ENCODE results near the gene RBM14. TPM values are rescaled to one million over a fixed set of nuclear protein-coding genes. Genes with fewer than 3 reads are reported as not detected.

RBM14 gene
- total and polyA plus RNA-seq, 2 of the 4 experiments (the other 2 are of a cell fraction), result 9.3 to 31.1 TPM

DNA sequence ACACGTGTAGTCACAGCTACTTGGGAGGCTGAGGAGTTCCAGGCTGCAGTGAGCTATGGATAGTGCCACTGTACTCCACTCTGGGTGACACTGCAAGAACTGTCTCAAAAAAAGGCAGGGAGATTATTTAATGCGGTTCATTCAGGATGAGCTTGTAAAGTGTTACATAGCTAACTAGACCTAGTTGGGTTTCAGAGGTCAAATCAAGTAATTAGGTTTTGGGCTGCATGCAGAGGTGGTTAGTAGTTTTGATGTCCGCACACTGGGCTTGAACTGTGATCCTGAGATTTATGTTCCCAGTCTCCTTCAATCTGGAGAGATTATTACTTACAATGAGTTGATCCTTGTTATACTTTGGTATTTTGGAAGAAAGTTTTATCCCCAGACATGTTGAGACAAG, 20.0 kb downstream of the RBM14 start:
- dilution Hi-C loops (cut with HindIII; ENCODE audit: low sequenced_read_pairs, unreplicated experiment), result no loop called here

More for the DNA sequence above, 20.0 kb downstream of the RBM14 start:
- DNase-seq (no peak), ATAC-seq (ENCODE audit: low read depth) (no peak)
- Histone ChIP-seq H3K56ac (ENCODE audit: extremely low read depth, insufficient read depth, low read length) (no peak overlapping the region), H3K79me1 (ENCODE audit: low read depth in 1 of 2, low read length in 2 of 2) (peaks cover 11 to 76% of the 10 kb centered on the region in 2 experiments), H3K27ac (ENCODE audit: insufficient read depth, low read length) (no peak overlapping the region), H3K9me1 (ENCODE audit: insufficient read depth, low read length) (peaks cover 11% of the 10 kb centered on the region; the same call in 1 of the 2 replicates), H4K20me1 (ENCODE audit: insufficient read depth, low read length) (peaks cover 73% of the 10 kb centered on the region), H3K9me3 (ENCODE audit: control insufficient read depth, insufficient read depth, low read length) (no peaks in the 10 kb centered on the region), H3K4ac (ENCODE audit: low read depth, low read length) (no peak overlapping the region), H2AK9ac (replicated peaks; ENCODE audit: low read depth, low read length, poor library complexity) (no peak overlapping the region), H3K4me2 (ENCODE audit: low read depth, low read length) (no peak overlapping the region), H2AFZ (replicated peaks; ENCODE audit: low read length, poor library complexity) (no peak overlapping the region), H3K36me3 (ENCODE audit: control insufficient read depth, insufficient read depth, low read length) (peaks cover 18% of the 10 kb centered on the region), H3K9ac (ENCODE audit: low read depth, low read length) (no peak overlapping the region), H2BK20ac (ENCODE audit: low read depth, low read length) (no peak overlapping the region), H4K8ac (ENCODE audit: low read depth in 2 of 2, low read length in 2 of 2) (no peak overlapping the region), H3K4me1 (ENCODE audit: control insufficient read depth, insufficient read depth, low read length) (peaks cover 15% of the 10 kb centered on the region), H3K23ac (ENCODE audit: low read depth, low read length) (peak overlapping the region; percentile 89; the same call in 1 of the 2 replicates), H3K18ac (ENCODE audit: low read depth, low read length) (no peak overlapping the region), H4K91ac (ENCODE audit: insufficient read depth, low read depth, low read length) (no peak overlapping the region), H3K27me3 (ENCODE audit: control insufficient read depth, insufficient read depth, low read length) (no peaks in the 10 kb centered on the region), H3K4me3 (ENCODE audit: insufficient read depth, low read depth, low read length) (no peak overlapping the region), H2AK5ac (ENCODE audit: low read depth, low read length) (no peak overlapping the region), H2BK120ac (ENCODE audit: low read depth, low read length) (no peak overlapping the region), H2BK15ac (ENCODE audit: low read depth, low read length) (no peak overlapping the region), H4K5ac (ENCODE audit: low read depth, low read length) (no peak overlapping the region), H2BK5ac (ENCODE audit: low read depth, low read length, poor library complexity, severe bottlenecking) (peak overlapping the region; percentile 49), H3K14ac (replicated peaks; ENCODE audit: low read depth, low read length) (no peak overlapping the region)
- POLR2A ChIA-PET (ENCODE audit: unreplicated experiment), result no interaction called here
- no CpG with 5 or more reads among the region's 3 CpGs for WGBS, 2 experiments (ENCODE audit: extremely low coverage in 2 of 2, insufficient read length in 1 of 2)
- CTCF ChIA-PET, result interaction anchor here (0.6 to 1.6 kb wide), 4 partner anchors 14 to 563 kb away, joined by 3 to 5 read pairs (median 3); partner anchors contain the start of genes CCDC87, CCS and RBM14
- TF ChIP-seq, protein P1, sequence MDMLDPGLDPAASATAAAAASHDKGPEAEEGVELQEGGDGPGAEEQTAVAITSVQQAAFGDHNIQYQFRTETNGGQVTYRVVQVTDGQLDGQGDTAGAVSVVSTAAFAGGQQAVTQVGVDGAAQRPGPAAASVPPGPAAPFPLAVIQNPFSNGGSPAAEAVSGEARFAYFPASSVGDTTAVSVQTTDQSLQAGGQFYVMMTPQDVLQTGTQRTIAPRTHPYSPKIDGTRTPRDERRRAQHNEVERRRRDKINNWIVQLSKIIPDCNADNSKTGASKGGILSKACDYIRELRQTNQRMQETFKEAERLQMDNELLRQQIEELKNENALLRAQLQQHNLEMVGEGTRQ (IDR thresholded peaks at IDR 0.05; ENCODE audit: low read depth, low read length), result no peak
- TF ChIP-seq NFE2L2 (IDR thresholded peaks at IDR 0.05; ENCODE audit: low read depth, low read length), result no peak
- TF ChIP-seq, protein P2, sequence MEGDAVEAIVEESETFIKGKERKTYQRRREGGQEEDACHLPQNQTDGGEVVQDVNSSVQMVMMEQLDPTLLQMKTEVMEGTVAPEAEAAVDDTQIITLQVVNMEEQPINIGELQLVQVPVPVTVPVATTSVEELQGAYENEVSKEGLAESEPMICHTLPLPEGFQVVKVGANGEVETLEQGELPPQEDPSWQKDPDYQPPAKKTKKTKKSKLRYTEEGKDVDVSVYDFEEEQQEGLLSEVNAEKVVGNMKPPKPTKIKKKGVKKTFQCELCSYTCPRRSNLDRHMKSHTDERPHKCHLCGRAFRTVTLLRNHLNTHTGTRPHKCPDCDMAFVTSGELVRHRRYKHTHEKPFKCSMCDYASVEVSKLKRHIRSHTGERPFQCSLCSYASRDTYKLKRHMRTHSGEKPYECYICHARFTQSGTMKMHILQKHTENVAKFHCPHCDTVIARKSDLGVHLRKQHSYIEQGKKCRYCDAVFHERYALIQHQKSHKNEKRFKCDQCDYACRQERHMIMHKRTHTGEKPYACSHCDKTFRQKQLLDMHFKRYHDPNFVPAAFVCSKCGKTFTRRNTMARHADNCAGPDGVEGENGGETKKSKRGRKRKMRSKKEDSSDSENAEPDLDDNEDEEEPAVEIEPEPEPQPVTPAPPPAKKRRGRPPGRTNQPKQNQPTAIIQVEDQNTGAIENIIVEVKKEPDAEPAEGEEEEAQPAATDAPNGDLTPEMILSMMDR (conservative IDR thresholded peaks at IDR 0.05; ENCODE audit: low read depth, low read length), result no peak
- TF ChIP-seq POLR2A (IDR thresholded peaks at IDR 0.05; ENCODE audit: low read depth, low read length), result no peak
- TF ChIP-seq FOS (IDR thresholded peaks at IDR 0.05; ENCODE audit: low read depth, low read length), result no peak
- TF ChIP-seq SMC3 (IDR thresholded peaks at IDR 0.05; ENCODE audit: low read depth, low read length), result no peak
- no peak for TF ChIP-seq MAZ (IDR thresholded peaks at IDR 0.05; ENCODE audit: borderline replicate concordance, low read depth, low read length)
- TF ChIP-seq RFX5 (IDR thresholded peaks at IDR 0.05; ENCODE audit: low read depth, low read length), result no peak
- no peak for TF ChIP-seq MAFK (IDR thresholded peaks at IDR 0.05; ENCODE audit: low read depth, low read length)
- no peak for TF ChIP-seq BHLHE40 (IDR thresholded peaks at IDR 0.05; ENCODE audit: low read depth, low read length)
- no peak for TF ChIP-seq RCOR1 (IDR thresholded peaks at IDR 0.05; ENCODE audit: insufficient replicate concordance, low read length)
- TF ChIP-seq CHD1 (IDR thresholded peaks at IDR 0.05; ENCODE audit: low read depth, low read length), result no peak
- TF ChIP-seq, protein P3, sequence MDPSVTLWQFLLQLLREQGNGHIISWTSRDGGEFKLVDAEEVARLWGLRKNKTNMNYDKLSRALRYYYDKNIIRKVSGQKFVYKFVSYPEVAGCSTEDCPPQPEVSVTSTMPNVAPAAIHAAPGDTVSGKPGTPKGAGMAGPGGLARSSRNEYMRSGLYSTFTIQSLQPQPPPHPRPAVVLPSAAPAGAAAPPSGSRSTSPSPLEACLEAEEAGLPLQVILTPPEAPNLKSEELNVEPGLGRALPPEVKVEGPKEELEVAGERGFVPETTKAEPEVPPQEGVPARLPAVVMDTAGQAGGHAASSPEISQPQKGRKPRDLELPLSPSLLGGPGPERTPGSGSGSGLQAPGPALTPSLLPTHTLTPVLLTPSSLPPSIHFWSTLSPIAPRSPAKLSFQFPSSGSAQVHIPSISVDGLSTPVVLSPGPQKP (IDR thresholded peaks at IDR 0.05; ENCODE audit: borderline replicate concordance, low read depth, low read length), result no peak
- TF ChIP-seq RAD21 (IDR thresholded peaks at IDR 0.05; ENCODE audit: low read length), result no peak
- no peak for TF ChIP-seq CEBPB (IDR thresholded peaks at IDR 0.05; ENCODE audit: low read depth, low read length)
- TF ChIP-seq MXI1 (IDR thresholded peaks at IDR 0.05; ENCODE audit: borderline replicate concordance, low read depth, low read length), result no peak
- intact Hi-C loops (cut with micrococcal nuclease) (no loop called here), in situ Hi-C loops (cut with MboI; ENCODE audit: low sequenced_read_pairs) (no loop called here)
- BruUV-seq (replicated peaks), result no TSS peak

Measured in IMR-90 (cell line).